ENCODE data around the gene ARHGAP28.

ARHGAP28 gene

DNA sequence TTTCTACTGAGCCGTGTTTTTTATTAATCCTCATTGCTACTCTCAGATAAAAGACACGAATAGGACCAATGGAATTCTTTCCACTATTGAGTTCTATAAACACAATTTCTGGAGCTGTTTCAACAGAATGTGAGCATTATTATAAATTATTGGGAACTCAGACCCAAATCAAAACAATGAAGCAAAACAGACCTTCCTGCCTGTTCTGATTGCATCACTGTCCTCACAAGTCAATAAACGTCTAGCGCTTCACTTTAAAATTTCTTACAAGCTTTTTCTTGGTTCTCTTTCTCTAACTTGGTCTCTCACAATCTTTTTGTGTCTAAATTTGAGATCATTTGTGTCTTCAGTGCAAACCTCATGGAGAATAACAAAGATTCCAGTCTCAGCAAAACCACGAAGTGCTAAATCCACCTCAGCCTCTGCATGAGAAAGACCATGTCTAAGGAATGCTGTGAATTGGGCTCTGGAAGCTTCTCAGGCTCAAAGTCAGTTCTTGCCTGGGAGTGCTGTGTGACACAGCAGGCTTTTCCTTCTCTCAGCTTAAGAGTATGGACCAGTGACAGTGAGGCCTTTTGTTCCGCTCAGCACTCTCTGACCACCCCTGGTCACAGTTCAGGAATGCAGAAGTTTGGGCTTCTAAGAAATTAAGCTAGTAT lies 22.8 kb downstream of the ARHGAP28 start:
- H3K27ac ChIP-seq, result no peak overlapping the region

DNA sequence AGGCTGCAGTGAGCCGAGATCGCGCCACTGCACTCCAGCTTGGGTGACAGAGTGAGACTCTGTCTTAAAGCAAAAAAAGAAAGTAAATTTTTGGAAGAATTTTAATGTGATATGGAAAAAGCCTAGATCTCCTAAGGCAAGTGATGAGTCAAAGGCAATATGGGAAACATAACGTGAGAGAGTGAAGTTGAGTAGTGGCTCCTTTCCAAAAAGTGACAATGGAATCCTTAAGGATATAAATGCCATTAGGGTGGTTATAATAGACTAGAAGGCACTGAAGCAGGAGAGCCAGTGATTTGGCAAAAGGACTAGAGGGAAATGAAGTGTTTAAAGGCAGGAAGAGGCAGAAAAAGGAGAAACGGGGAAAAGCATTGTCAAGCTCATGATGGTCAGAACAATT lies 25.6 kb downstream of the ARHGAP28 start:
- H3K27ac ChIP-seq, result no peak overlapping the region
- TF ChIP-seq ZFX (IDR thresholded peaks at IDR 0.05), result no peak
- TF ChIP-seq, protein P1, sequence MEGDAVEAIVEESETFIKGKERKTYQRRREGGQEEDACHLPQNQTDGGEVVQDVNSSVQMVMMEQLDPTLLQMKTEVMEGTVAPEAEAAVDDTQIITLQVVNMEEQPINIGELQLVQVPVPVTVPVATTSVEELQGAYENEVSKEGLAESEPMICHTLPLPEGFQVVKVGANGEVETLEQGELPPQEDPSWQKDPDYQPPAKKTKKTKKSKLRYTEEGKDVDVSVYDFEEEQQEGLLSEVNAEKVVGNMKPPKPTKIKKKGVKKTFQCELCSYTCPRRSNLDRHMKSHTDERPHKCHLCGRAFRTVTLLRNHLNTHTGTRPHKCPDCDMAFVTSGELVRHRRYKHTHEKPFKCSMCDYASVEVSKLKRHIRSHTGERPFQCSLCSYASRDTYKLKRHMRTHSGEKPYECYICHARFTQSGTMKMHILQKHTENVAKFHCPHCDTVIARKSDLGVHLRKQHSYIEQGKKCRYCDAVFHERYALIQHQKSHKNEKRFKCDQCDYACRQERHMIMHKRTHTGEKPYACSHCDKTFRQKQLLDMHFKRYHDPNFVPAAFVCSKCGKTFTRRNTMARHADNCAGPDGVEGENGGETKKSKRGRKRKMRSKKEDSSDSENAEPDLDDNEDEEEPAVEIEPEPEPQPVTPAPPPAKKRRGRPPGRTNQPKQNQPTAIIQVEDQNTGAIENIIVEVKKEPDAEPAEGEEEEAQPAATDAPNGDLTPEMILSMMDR (conservative IDR thresholded peaks at IDR 0.05), result no peak

More for the DNA sequence above, 22.8 kb downstream of the ARHGAP28 start:
- TF ChIP-seq ZFX (IDR thresholded peaks at IDR 0.05), result no peak
- TF ChIP-seq, protein P1 (conservative IDR thresholded peaks at IDR 0.05), result no peak

DNA sequence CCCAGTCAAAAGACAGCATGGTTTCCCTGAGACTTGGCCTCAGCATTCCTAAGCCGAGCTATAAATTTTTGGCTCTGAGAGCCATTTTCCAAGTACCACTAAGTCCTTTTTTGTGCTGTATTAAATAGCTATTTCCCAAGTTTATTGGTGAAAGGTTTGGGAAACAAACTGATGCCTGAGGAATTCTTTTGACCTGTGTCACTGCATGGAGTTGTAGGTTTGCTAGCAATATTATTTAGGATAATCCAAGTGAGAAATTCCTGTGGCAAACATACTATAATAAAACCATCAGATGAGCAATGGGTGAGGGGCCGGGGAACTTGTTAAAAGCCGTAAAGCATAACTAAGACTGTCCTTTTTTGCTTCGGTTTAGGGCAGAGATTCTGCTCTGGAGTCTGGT lies 28.4 kb downstream of the ARHGAP28 start:
- TF ChIP-seq, protein P1 (conservative IDR thresholded peaks at IDR 0.05), result no peak
- TF ChIP-seq ZFX (IDR thresholded peaks at IDR 0.05), result no peak
- no peak overlapping the region for H3K27ac ChIP-seq

DNA sequence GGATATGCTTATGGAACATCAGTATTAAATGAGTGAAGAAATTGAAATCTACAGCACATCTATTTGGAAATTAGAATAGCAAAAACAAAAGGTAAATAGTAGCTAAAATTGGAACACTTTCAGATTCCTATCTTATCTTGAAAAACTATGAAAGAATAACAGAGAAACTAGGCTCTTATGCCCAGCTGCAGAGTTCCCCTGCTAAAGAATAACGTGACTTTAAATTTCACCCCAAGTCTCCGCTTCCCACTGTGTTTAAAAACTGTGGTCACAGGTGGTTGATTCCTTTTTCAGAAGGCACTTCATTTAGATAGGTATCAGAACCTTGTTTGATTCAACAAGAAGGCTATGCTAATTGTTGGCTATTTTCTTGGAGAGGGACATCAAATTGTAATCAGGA lies 30.1 kb downstream of the ARHGAP28 start:
- no peak overlapping the region for H3K27ac ChIP-seq
- no peak for TF ChIP-seq ZFX (IDR thresholded peaks at IDR 0.05)
- TF ChIP-seq, protein P1 (conservative IDR thresholded peaks at IDR 0.05), result no peak

DNA sequence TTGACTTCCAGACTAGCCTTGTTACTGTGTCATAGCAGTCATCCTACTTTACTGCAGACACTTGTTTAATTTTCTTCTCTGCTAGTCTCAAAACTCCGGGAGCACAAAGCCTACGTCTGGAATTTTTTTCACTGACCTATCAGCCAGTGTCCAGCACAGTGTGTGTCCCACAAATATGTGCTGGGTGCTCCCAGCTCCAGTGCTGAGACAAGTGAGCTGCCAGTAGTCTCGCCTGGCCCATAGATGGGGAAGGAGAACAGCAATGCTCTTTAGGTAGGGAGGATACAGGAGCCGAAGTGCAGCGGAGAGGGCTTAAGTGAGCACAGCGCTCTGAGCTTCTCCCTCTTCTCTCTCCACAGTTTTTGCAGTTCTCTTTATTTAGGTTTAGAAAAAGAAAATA lies 34.0 kb downstream of the ARHGAP28 start:
- H3K27ac ChIP-seq, result no peak overlapping the region
- no peak for TF ChIP-seq ZFX (IDR thresholded peaks at IDR 0.05)
- TF ChIP-seq, protein P1 (conservative IDR thresholded peaks at IDR 0.05), result no peak

DNA sequence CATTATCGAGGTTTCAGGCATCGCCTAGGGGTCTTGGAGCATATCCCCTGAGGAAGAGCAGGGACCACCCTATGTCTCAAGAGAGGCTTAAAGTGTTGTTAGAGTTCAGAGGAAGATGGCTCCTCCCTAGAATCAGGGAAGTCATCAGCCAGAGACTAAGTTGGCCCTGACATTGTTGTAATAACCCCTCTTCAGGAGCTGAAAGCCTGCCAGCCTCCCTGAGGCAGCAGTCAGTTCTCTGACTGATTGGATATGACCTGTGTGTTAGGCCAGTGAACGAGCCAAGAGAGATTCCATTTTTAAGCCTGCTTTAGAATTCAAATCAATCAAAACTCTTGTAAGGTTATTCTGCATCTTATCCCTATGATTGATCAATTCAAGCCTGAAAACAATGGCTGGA lies 34.9 kb downstream of the ARHGAP28 start:
- H3K27ac ChIP-seq, result no peak overlapping the region
- TF ChIP-seq ZFX (IDR thresholded peaks at IDR 0.05), result no peak
- TF ChIP-seq, protein P1 (conservative IDR thresholded peaks at IDR 0.05), result no peak

DNA sequence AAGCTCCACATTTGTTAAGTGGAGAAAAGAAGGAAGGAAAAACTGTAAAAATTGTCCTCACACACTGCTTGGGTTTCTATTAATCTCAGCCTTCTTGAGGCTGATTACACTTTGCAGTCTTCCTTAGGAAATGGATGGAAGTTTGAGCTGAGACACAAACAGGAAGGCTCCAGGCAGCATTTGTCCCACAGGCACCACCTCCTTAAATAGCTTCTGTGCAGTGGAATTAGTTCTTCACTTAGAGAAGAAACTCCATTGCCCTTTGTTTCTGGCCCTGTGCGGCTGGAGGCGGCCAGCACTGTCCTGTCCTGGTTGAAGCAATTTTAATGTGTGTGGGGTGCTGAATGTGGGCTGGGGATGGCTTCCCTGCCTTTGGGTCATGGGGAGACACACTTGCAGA lies 44.3 kb downstream of the ARHGAP28 start:
- TF ChIP-seq ZFX (IDR thresholded peaks at IDR 0.05), result no peak
- TF ChIP-seq, protein P1 (conservative IDR thresholded peaks at IDR 0.05), result no peak
- peak overlapping the region; percentile 90 for H3K27ac ChIP-seq

Data from C4-2B (cell line).